GM10266 (cell line): ENCODE results near the gene PRKN.

Source experiments
- DNase-seq: peaks from one replicate; pipeline ENCODE4 v3.0.0; 2012; ENCODE audit errors: extremely low spot score
- CTCF ChIP-seq: IDR thresholded peaks from 2 replicates; pipeline ENCODE4 v1.5.1; 2012; ENCODE audit warnings: mild to moderate bottlenecking, low read depth; ENCODE audit not compliant: control insufficient read depth, insufficient read depth; ENCODE audit errors: missing control alignments

Gene PRKN

GRCh38 chr6:161940519-161940918, 787.0 kb downstream of the PRKN start:
- DNase-seq, result no peak
- TF ChIP-seq CTCF, result no peak

- TF ChIP-seq CTCF, result no peak
- no peak for DNase-seq
These were observed 801.2 kb downstream of the PRKN start for GRCh38 chr6:161926324-161926723.

- no peak for DNase-seq
- no peak for TF ChIP-seq CTCF
These were observed 803.0 kb downstream of the PRKN start for GRCh38 chr6:161924516-161925116.

- no peak for TF ChIP-seq CTCF
- DNase-seq, result no peak
These were observed 804.9 kb downstream of the PRKN start for GRCh38 chr6:161922631-161923119.

GRCh38 chr6:161921602-161922395, 805.8 kb downstream of the PRKN start:
- TF ChIP-seq CTCF, result no peak
- DNase-seq, result no peak

GRCh38 chr6:161919691-161920090, 807.9 kb downstream of the PRKN start:
- no peak for TF ChIP-seq CTCF
- DNase-seq, result no peak

GRCh38 chr6:161918628-161919205, 808.8 kb downstream of the PRKN start:
- DNase-seq, result no peak
- no peak for TF ChIP-seq CTCF
